Activated CD8-positive, alpha-beta memory T cell treated with anti-CD3 and anti-CD28 coated beads, Interleukin-2, amount 50 U/mL, for 24 hours (primary cell): ENCODE measurements around the gene GNA14.
"Not testable (repeated sequence)": the region's sequence is repeated elsewhere in the genome, so short reads cannot be mapped to it uniquely, and the experiment has no call there.

Experiments used
- DNase-seq: peaks from one replicate; pipeline ENCODE4 v3.0.0-alpha.2; 2020; ENCODE audit errors: extremely low read depth

GNA14 gene

DNA sequence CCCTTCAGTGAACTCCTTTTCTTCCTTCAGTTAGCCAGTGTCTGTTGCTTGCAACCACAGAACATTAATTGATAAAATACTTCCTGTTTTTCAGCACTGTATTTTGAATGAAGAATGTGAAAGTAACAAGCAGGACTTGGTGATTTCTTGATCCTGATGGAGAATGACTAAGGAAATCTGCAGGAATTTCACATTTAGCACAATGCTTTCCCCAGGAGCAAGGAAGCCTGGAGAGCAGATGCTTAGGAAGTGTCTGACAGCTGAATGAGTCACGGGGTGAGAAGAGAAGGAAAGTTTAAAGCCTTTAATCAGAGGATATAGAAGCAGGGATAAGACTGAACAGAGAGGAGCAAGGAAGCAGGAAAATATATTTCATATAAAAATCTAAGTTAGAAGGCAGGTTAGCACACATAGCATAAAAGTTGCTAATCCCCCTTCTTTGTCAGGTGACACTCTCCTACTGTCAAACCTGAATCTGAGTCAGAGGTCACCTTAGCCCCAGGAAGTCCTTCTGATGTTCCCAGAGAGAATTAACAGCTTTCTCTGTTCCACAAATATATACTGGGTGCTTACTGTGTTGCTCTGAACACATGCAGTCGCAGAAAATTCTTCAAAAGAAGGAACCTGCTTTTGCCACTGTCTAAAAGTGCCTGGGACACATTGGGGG lies 59.7 kb downstream of the GNA14 start:
- DNase-seq, result no peak

DNA sequence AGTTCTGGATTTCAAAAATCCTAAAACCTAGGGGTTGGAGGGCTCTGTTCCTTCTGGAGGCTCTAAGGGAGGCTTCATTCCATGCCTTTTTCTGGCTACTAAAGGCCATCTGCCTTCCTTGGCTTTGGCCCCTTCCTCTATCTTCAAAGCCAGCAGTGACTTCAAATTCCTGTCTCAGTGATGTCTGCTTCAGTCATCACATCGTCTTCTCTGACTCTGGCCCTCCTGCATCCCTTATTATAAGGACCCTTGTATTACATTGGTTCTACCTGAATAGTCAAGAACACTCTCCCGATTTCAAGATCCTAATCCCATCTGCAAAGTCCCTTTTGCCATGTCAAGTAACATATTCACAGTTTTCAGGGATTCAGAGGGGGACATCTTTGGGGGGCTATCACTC lies 60.3 kb downstream of the GNA14 start:
- DNase-seq, result no peak

DNA sequence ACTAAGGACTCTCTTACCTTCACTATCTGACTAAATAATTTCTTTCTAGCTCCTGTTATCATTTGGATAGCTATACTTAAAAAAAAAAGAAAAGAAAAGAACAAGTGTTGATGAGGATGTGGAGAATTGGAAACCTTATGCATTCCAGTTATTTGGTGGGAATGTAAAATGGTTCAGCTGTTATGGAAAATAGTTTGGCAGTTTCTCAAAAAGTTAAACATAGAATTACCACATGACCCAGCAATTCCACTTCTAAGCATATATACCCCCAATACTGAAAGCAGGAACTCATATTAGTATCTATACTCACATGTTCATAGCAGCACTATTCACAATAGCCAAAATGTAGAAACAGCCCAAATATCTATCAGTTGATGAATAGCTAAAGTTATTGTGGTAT lies 61.1 kb downstream of the GNA14 start:
- DNase-seq, result no peak

DNA sequence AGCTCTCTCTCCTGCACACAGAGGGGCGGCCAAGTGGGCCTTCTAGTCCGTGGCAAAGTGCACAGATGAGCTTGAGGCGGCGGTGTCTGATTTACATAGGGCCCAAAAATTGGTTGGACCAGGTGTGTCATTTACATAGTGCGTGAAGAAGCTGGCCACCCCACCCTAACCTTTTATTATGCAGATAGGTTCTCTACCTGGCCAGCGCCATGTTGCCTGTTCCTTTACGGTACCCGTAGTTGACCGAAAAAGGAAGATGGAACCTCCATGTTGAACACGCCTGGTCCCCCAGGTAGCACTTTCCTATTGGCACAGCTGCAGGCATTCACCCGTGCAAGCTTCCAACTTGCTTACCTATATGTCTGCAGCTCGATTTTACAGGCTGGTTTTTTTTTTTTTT lies 61.5 kb downstream of the GNA14 start:
- DNase-seq, result no peak

DNA sequence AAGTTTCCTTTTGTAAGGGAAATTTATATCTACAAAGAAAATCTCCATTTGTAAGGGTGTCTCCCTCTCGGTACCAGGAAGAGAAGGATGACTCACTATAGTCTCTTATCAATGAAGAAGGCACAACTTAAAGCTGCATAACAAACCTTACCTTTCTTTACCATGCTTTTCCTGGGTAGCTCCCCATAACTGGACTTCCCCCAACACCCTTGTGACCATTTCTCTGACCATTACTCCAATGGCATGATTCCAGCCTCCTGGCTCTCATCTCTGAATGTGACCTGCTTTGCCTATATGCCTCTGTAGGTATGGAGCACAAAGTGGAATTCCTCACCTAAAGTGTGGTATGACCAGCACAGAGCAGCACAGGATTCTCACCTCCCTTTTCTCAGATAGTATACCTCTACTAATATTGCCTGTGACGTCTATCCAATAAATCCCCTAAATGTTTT lies 62.8 kb downstream of the GNA14 start:
- no peak for DNase-seq

DNA sequence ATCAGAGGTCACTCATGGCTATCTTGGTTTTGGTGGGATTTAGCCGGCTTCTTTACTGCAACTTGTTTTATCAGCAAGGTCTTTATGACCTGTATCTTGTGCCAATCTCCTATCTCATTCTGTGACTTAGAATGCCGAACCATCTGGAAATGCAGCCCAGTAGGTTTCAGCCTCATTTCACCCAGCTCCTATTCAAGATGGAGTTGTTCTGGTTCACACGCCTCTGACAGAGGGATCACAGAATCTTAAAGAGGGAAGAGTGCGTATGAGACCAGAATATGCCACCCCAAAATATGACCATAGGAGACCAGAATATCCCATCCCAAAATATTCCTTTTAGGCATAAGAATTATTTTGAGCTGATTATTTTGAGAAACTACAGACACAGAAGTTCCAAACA lies 63.2 kb downstream of the GNA14 start:
- DNase-seq, result not testable (repeated sequence)

DNA sequence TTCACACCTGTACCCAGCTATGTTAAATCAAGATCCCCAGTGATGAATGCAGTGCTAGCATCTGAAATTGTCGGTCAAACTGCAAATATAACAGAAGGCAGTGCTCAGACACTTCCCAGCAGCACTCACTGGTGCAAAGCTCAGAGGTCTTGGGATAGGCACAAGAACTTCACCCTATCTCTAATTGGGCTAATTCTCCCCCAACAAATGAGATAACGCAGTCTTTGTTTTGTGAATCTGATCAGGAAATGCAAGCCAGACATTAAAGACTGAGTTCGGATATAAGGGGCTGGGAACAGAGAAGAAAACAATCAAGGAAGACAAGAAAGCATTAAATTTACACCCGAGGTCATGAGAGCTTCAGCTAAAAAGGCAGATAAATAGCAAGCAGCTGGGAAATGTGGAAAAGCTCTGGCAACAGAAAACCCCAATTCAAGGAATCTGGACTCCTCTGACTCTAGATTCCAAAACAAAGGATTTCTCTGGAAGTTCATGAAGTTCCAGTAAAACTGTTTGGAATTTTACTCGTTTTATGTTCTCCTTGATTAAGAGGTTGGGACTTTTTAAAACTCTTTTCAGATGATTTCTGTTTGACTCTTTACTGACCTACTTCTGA lies 65.1 kb downstream of the GNA14 start:
- DNase-seq, result no peak

DNA sequence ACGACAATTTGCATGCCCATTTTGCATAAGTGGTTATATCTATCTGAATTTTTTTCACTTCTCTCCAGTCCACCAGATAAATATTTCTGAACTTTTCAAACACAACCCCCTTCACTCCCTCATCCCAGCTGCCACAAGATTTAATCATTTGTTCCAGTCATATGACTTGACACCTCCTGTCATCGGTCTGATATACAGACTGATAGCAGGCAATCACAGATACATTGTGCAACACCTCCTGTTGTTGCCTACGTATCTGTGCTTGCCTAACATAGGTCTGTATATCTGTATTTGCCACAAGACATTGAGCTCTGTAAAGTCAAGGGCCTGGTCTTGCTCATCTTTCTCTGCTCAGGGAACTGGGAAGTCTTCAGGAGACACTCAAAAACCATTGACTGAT lies 65.6 kb downstream of the GNA14 start:
- no peak for DNase-seq

DNA sequence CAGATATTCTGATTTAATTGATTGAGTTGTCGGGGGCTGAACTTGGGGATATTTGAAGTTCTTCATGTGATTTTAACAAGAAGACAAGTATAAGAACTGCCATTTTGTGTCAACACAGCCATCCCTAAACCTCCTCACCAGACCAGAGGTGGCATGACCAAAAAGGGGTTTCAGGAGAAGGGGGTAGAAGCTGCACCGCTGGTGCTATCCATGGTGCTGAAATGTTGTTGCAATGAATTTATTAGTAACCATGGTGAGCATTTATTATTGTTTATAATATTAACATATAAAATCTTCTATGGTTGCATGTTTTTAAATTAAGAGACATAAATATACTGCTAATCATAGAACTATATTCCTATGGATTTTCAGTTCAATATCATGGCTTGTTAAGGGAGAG lies 72.3 kb downstream of the GNA14 start:
- no peak for DNase-seq

DNA sequence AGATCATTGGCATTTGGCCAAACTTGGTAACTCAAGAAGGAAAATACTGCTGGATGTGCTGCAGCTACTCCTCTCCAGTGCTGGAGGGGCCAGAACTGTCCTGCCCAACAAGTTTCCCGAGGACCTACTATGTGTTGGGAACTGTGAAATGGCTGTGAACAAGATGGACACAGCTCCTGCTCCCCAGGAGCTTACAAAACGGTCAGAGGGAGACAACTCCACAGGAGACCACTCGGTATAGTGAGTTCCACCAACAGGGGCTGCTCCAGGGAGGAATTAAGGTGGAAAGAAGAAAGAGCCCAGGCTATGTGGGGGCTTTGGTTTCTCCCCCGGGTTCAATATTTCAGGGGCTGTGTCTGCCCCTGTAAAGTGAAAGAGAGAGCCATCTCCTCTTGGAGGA lies 78.8 kb downstream of the GNA14 start:
- DNase-seq, result no peak

DNA sequence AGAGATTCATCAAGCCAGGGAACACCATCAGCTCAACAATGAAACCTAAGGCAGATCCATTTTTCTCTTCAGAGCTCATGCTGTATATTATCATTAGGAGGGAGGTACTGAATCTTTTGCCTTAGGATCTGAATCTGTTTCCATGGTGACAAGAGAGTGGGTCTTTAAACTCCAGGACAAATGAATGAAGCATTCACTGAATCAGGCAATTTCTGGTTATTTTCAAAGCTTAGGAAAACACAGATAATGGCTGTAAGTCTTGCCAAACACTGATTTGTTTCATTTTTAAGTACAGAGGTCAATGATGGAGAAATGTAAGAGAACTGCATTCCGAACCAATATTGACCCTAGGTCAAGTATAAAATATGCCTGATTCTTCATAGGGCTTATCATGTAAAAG lies 84.9 kb downstream of the GNA14 start:
- DNase-seq, result no peak

DNA sequence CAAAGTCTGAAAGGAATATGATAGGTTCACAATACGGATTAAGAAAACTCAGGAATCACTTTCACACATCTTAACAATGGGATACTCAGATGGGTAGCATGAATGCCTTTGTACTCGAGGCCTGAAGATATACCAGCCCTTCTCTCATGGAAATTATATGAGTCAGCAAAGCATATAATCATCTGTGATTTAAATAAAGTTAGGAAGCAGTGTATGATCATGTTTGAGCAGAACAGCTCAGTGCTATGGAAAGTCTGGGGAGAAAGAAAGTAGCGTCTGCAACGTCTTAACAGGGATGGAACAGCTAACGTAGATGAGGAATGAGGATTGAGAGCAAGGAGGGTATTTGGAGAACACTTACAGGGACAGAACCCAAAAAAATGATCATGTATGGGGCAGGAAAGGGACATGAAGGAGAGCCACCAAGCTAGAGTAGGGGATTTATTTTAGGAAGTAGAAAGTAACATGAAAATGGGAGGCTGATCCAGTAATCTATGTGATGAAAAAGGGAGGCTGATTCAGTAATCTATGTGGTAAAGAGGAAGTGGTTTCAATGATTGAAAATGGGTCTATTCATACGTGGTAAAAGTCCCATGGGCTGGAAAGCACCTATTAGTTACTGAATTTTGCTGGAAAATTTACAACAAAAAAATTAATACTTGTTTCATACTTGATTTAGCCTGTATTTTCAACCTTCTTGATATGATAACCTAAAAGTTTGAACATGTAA lies 85.9 kb downstream of the GNA14 start:
- no peak for DNase-seq

DNA sequence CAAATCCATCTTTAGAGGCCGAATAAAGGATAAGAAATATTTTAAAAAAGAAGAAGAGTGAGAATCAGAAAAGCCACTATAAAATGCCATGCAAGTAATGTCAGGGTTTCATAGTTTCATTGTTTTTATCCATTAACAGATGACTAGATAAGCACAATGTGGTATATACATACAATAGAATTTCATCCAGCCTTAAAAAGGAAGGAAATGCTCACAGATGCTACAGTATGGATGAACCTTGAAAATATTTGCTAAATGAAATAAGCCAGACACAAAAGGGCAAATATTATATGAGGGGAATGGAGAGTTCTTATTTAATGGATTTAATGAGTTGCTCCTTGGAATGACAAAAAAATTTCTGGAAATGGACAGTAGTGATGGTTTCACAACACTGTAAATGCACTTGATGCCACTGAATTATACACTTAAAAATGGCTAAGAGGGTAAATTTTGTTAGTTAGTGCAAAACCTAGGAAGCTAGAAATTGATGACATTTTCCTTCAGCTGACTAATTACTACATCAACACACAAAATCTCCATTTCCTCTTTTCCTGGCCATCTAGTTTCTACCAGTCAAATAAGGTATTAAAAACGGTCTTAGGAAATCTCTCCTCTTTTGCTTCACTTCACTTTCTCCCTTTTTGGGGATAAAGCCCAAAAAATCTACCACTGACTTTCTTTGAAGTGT lies 86.6 kb downstream of the GNA14 start:
- no peak for DNase-seq

DNA sequence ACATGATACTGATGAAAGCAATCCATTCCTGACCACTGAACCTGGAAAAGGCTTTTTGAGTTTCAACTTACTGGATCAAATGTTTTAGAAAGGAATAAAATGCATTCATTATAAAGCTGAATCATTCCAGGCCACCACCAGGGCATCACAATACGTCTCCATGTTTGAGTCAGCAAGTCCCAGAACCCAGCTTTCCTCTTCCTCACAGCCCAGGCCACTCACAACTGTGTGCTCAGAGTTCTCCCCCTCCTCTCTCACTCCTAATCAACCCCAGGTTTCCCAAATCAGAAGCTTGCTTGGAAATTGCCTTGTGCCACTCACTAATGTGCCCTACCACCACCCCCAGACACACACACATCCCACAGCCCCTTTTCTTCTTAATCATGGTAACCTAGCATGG lies 91.7 kb downstream of the GNA14 start:
- no peak for DNase-seq

DNA sequence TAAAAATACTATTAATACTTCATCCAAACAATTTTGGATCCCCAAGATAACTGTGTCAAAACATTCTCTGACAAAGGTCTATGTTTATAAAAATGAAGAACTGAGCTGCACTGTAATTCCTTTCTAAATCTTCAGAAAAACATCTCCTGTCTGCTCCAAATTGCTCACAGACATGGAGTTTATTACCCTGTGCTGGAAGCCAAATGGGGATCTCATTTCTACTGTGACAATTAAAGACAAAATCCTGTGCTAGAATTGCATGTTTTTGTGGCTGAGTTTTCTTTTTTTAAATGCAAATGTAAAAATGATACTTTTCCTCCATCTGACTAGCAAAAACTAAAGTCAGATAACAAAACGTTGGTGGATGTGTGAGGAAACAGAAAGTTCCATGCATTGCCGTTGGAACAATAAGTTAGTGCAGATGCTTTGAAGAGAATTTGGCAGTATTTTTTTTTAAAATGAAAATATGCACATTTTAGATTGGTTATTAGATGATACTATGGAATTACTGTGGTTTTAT lies 93.5 kb downstream of the GNA14 start:
- DNase-seq, result no peak

DNA sequence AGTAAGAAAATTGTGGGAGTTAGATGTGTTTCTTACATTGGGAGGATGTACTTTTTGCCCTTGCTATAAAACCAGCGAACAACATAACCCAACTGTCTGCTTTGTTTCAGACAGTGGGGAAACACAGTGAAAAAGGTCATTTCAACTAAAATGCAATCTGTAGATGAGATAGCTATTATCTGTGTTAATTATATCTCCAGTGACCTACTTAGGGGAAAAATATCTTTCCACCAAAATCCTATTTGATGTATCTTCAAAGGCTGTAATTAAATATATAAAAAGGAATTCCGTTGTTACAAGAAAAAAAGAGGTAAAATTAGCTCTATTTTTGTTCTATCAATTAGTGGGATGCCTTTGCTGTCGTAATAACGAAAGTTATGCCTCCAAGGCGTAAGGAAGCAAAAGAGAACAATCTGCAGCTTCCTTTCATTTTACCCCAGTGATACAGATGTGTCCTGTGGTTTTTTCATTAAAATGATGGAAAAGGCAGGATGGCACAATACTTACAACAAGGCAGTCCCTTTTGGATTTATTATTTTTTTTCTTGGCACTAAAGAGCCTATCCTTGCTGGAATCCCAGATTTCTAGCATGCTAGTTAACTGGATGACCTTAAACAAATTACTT lies 100.9 kb downstream of the GNA14 start:
- no peak for DNase-seq

DNA sequence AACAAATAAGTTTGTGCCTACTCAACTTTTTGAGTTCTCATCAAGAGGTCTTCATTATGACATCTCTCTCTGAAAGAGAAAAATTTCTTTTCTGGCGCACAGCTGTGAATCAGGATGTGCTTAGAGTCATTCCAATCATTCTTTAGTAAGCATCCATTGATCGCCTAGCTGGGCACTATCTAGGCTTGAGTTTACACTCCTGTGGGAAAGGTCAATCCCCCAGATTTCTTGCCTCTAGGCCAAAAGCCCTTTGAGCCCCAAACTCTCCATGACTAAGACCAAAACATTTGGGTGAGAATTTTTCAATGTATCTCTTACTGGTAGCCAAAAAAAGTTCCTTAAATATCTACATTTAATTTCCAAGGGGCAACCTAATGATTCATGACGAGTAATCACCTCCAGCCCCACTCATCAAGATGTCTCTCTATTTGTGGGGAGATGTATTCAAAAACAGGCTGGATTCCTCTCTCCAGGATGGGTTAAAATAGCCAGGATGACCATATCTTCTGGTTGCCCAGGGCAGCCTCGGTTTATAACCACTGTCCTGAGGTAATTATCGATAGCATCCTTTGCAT lies 101.7 kb downstream of the GNA14 start:
- DNase-seq, result no peak

DNA sequence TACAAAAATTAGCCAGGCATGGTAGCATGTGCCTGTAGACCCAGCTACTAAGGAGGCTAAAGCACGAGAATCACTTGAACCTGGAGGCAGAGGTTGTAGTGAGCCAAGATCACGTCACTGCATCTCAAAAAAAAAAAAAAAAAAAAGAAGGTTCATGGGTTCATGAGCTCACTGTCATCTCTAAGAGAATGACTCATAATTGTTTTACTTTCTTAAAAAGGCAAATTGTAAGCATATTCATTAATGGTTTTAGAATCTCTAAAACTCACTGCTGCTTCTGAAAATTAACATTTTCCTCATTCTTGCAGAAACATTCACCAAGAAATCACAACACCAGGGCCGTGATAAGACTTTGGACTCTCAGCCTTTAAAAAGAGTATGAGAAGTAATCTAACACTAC lies 103.6 kb downstream of the GNA14 start:
- DNase-seq, result no peak

DNA sequence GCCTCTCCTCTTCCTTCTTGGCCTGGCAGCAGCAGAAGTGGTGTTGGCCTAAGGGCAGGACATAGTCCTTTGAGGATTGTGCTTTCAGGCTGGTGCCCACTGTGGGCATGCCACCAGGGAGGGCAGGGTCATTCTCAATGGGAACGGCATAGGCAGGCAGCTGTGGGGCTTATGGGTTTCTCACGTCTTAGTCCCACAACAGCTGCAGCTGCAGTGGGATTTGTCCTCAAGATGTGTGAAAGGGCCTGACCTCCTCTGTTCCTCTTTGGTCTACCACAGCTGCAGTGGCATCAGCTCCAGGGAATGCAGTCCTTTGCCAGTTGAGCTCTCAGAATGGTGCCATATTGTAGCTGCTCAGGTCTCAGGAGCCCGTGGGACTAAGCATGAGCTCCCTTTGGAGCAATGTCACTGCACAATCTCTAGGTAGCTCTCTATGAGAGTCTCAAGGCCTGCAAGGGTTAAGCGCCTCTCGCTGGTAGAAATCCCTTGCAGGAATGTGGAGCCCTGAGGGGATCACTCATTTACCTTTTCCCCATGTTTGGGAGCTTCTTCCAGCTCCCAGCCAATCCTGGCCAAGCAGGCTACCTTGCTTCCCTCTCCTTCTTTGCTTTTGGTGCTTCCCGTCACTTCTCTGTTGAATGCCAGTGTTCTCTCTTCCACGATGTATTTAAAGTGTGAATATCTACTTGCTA lies 104.8 kb downstream of the GNA14 start:
- no peak for DNase-seq

DNA sequence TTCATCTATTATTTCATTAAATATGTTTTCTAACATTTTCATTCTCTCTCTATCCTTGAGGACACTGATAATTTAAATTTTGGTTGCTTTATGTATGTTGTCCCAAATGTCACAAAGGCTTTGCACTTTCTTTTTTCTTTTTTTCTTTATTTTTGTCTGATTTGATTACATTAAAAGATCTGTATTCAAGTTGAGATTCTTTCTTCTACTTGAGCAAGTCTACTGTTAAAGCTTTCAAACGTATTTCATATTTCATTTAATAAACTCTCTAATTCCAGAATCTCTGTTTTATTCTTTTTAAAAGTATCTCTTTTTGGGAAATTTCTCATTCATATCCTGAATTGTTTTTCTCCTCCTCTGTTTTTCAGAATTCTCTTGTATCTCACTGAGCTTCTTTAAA lies 106.5 kb downstream of the GNA14 start:
- no peak for DNase-seq

DNA sequence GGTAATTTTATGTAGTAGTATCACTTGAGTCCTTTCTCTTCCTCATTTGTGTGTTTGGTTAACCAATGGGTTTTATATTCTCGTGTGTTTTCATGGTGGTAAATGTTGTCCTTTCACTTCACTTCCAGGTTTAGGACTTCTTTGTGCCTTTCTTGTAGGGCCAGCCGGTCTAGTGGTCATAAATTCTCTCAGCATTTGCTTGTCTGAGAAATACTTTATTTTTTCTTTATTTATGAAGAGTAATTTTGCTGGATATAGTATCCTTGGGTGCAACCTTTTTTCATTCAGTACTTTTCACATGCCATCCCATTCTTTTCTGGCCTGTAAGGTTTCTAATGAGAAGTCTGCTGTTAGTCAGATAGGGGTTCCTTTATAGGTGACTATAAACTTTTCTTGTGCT lies 107.1 kb downstream of the GNA14 start:
- DNase-seq, result no peak
